CD4-positive, CD25-positive, alpha-beta regulatory T cell (primary cell): ENCODE data around the gene SEMA4F. TPM values are rescaled to one million over a fixed set of nuclear protein-coding genes. Genes with fewer than 3 reads are reported as not detected.

ENCODE experiments used
- ATAC-seq, 2 donors: fragments of 150-1000 bp; cut with Tn5 transposase; one replicate each; pipeline ENCODE4 v1.10.0; 2021; ENCODE audit warnings: low read depth in 2 of 2, moderate number of reproducible peaks in 2 of 2, moderate library complexity in 1 of 2
- DNase-seq, 3 donors: peaks; one replicate each; pipeline versions ENCODE4 v3.0.0 to v3.0.0-alpha.2; 2012 to 2022; ENCODE audit warnings: mixed read lengths in 1 of 3
- H3K27ac ChIP-seq: one replicate; pipeline ENCODE4 v1.7.0; 2013; ENCODE audit warnings: mild to moderate bottlenecking, low read length; ENCODE audit not compliant: insufficient read depth, poor library complexity, severe bottlenecking
- H3K27me3 ChIP-seq: one replicate; pipeline ENCODE4 v1.7.0; 2013; ENCODE audit warnings: low read length; ENCODE audit not compliant: control insufficient read depth, insufficient read depth
- H3K36me3 ChIP-seq: one replicate; pipeline ENCODE4 v1.7.0; 2013; ENCODE audit warnings: mild to moderate bottlenecking, low read length, moderate library complexity; ENCODE audit not compliant: control insufficient read depth, insufficient read depth
- H3K4me1 ChIP-seq: 2 replicates; pipeline ENCODE4 v1.7.0; 2013; ENCODE audit warnings: mild to moderate bottlenecking, low read length; ENCODE audit not compliant: insufficient read depth, control insufficient read depth, poor library complexity, severe bottlenecking
- H3K4me3 ChIP-seq: one replicate; pipeline ENCODE4 v1.7.0; 2013; ENCODE audit warnings: low read depth, mild to moderate bottlenecking, low read length, moderate library complexity
- H3K9me3 ChIP-seq, 2 experiments: 1 replicate in 1 of 2; 2 replicates in 1 of 2; pipeline ENCODE4 v1.7.0; 2013; ENCODE audit warnings: low read length in 2 of 2, mild to moderate bottlenecking in 1 of 2, moderate library complexity in 1 of 2; ENCODE audit not compliant: control insufficient read depth in 2 of 2
- H3K27ac Mint-ChIP-seq, 3 donors: one replicate each; pipeline ENCODE4 v1.8.0; 2020 to 2022; ENCODE audit warnings: mild to moderate bottlenecking in 3 of 3, mixed read lengths in 3 of 3, moderate library complexity in 2 of 3
- H3K27me3 Mint-ChIP-seq: one replicate; pipeline ENCODE4 v1.8.0; 2022; ENCODE audit warnings: mild to moderate bottlenecking, mixed read lengths
- H3K36me3 Mint-ChIP-seq: one replicate; pipeline ENCODE4 v1.8.0; 2020; ENCODE audit warnings: mixed read lengths
- H3K4me1 Mint-ChIP-seq, 4 donors: one replicate each; pipeline ENCODE4 v1.8.0; 2020 to 2022; ENCODE audit warnings: mixed read lengths in 4 of 4, mild to moderate bottlenecking in 1 of 4
- H3K4me3 Mint-ChIP-seq, 4 donors: one replicate each; pipeline ENCODE4 v1.8.0; 2020 to 2022; ENCODE audit warnings: mild to moderate bottlenecking in 4 of 4, mixed read lengths in 4 of 4, moderate library complexity in 3 of 4
- H3K9me3 Mint-ChIP-seq, 7 donors: one replicate each; pipeline ENCODE4 v1.8.0; 2020 to 2022; ENCODE audit warnings: mixed read lengths in 7 of 7, mild to moderate bottlenecking in 3 of 7, moderate library complexity in 2 of 7
- polyA plus RNA-seq, 4 donors: library from polyadenylated mRNA; unstranded; fragments of 300-500 nt; fragmentation: Illumina TruSeq; gene quantifications; one replicate each; pipeline ENCODE4 v1.2.3, GENCODE V29; 2021
- total RNA-seq: library from RNA; stranded (reverse); gene quantifications from one replicate; pipeline ENCODE4 v1.2.3, GENCODE V29; 2022

The SEMA4F gene
- total and polyA plus RNA-seq, 5 donors from 2014 or later = 7.3 to 11.1 (median 9.2) TPM

GRCh38 chr2:74646201-74646600, 7.8 kb upstream of the SEMA4F start:
- peaks cover 0 to 2% (median 1%) of the 10 kb centered on the region in 7 donors for H3K9me3 Mint-ChIP-seq
- H3K36me3 Mint-ChIP-seq = peaks cover 3% of the 10 kb centered on the region
- H3K27me3 Mint-ChIP-seq = peaks cover 31% of the 10 kb centered on the region
- no peak overlapping the region for H3K27ac ChIP-seq
- no peak overlapping the region for H3K4me3 Mint-ChIP-seq
- H3K4me1 Mint-ChIP-seq = peaks cover 0 to 3% (median 0%) of the 10 kb centered on the region in 4 donors
- no peak overlapping the region for H3K4me3 ChIP-seq
- H3K36me3 ChIP-seq = no peaks in the 10 kb centered on the region
- H3K27me3 ChIP-seq = peaks cover 12% of the 10 kb centered on the region
- DNase-seq (no peak), ATAC-seq (no peak)
- H3K9me3 ChIP-seq = no peaks in the 10 kb centered on the region
- H3K27ac Mint-ChIP-seq = no peak overlapping the region
- no peaks in the 10 kb centered on the region for H3K4me1 ChIP-seq

GRCh38 chr2:74646834-74647482, 7.1 kb upstream of the SEMA4F start:
- Mint-ChIP-seq H3K9me3 (peaks cover 0 to 2% (median 1%) of the 10 kb centered on the region in 7 donors), H3K27ac (no peak overlapping the region), H3K4me1 (peaks cover 0 to 3% (median 0%) of the 10 kb centered on the region in 4 donors), H3K4me3 (no peak overlapping the region), H3K27me3 (peaks cover 29% of the 10 kb centered on the region), H3K36me3 (peaks cover 3% of the 10 kb centered on the region)
- Histone ChIP-seq H3K9me3 (no peaks in the 10 kb centered on the region), H3K4me3 (no peak overlapping the region), H3K27me3 (peaks cover 11% of the 10 kb centered on the region), H3K36me3 (no peaks in the 10 kb centered on the region), H3K27ac (no peak overlapping the region), H3K4me1 (no peaks in the 10 kb centered on the region)
- DNase-seq (no peak), ATAC-seq (no peak)

- Histone ChIP-seq H3K27ac (no peak within 1 kb of the TSS), H3K4me1 (no peaks in the 10 kb centered on the region), H3K36me3 (no peaks in the 10 kb centered on the region), H3K4me3 (no peak within 1 kb of the TSS), H3K9me3 (no peaks in the 10 kb centered on the region), H3K27me3 (peaks cover 8% of the 10 kb centered on the region)
- Mint-ChIP-seq H3K9me3 (peaks cover 0 to 2% (median 1%) of the 10 kb centered on the region in 7 donors), H3K36me3 (peaks cover 3% of the 10 kb centered on the region), H3K4me1 (peaks cover 0 to 6% (median 1%) of the 10 kb centered on the region in 4 donors), H3K4me3 (peak within 1 kb of the TSS in 2 of 4 donors; percentile 5 to 29), H3K27ac (no peak within 1 kb of the TSS), H3K27me3 (peaks cover 28% of the 10 kb centered on the region)
- DNase-seq = no peak
- ATAC-seq = no peak
Observed at GRCh38 chr2:74648009-74648443, 6.0 kb upstream of the SEMA4F start, which contains the start of gene M1AP. TSS of gene M1AP (minus strand) at chr2:74648330. CDS start at chr2:74640275, 8,055 bp downstream.

GRCh38 chr2:74653589-74653984, 460 bp upstream of the SEMA4F start:
- peaks cover 10% of the 10 kb centered on the region for H3K27me3 Mint-ChIP-seq

GRCh38 chr2:74655579-74655978, 1.5 kb downstream of the SEMA4F start:
- ATAC-seq = no peak
- Histone ChIP-seq H3K9me3 (no peaks in the 10 kb centered on the region), H3K27ac (no peak overlapping the region), H3K27me3 (no peaks in the 10 kb centered on the region), H3K4me3 (no peak overlapping the region), H3K36me3 (no peaks in the 10 kb centered on the region), H3K4me1 (peaks cover 9% of the 10 kb centered on the region)
- DNase-seq = no peak
- no peak overlapping the region for H3K27ac Mint-ChIP-seq
- H3K27me3 Mint-ChIP-seq = no peaks in the 10 kb centered on the region
- peak overlapping the region; percentile 93 to 97 (median 95) for H3K4me3 Mint-ChIP-seq
- peaks cover 0 to 32% (median 24%) of the 10 kb centered on the region in 4 donors for H3K4me1 Mint-ChIP-seq
- no peaks in the 10 kb centered on the region for H3K9me3 Mint-ChIP-seq
- H3K36me3 Mint-ChIP-seq = peaks cover 27% of the 10 kb centered on the region

More at GRCh38 chr2:74653589-74653984, 460 bp upstream of the SEMA4F start:
- Mint-ChIP-seq H3K4me1 (peaks cover 0 to 32% (median 22%) of the 10 kb centered on the region in 4 donors), H3K9me3 (no peaks in the 10 kb centered on the region), H3K36me3 (peaks cover 17% of the 10 kb centered on the region), H3K27ac (peak overlapping the region; percentile 77 to 88 (median 87)), H3K4me3 (peak overlapping the region; percentile 93 to 97 (median 95))
- DNase-seq (no peak), ATAC-seq (peak; percentile 33 to 35)
- H3K36me3 ChIP-seq = no peaks in the 10 kb centered on the region
- no peak overlapping the region for H3K27ac ChIP-seq
- peaks cover 5% of the 10 kb centered on the region for H3K27me3 ChIP-seq
- peaks cover 9% of the 10 kb centered on the region for H3K4me1 ChIP-seq
- no peaks in the 10 kb centered on the region for H3K9me3 ChIP-seq
- H3K4me3 ChIP-seq = peak overlapping the region; percentile 74

GRCh38 chr2:74658516-74658915, 4.5 kb downstream of the SEMA4F start:
- no peak overlapping the region for H3K27ac Mint-ChIP-seq
- DNase-seq (no peak), ATAC-seq (no peak)
- H3K27me3 Mint-ChIP-seq = no peaks in the 10 kb centered on the region
- peaks cover 0 to 27% (median 22%) of the 10 kb centered on the region in 4 donors for H3K4me1 Mint-ChIP-seq
- no peaks in the 10 kb centered on the region for H3K9me3 Mint-ChIP-seq
- Histone ChIP-seq H3K4me1 (peaks cover 9% of the 10 kb centered on the region), H3K9me3 (no peaks in the 10 kb centered on the region), H3K27ac (no peak overlapping the region), H3K4me3 (no peak overlapping the region), H3K36me3 (peaks cover 14% of the 10 kb centered on the region), H3K27me3 (no peaks in the 10 kb centered on the region)
- H3K36me3 Mint-ChIP-seq = peaks cover 36% of the 10 kb centered on the region
- peak overlapping the region in 1 of 4 donors; percentile 70 for H3K4me3 Mint-ChIP-seq

GRCh38 chr2:74659462-74659861, 5.4 kb downstream of the SEMA4F start:
- Mint-ChIP-seq H3K9me3 (no peaks in the 10 kb centered on the region), H3K36me3 (peaks cover 38% of the 10 kb centered on the region), H3K4me1 (peaks cover 0 to 20% (median 19%) of the 10 kb centered on the region in 4 donors), H3K4me3 (no peak overlapping the region), H3K27me3 (no peaks in the 10 kb centered on the region), H3K27ac (no peak overlapping the region)
- ATAC-seq (no peak), DNase-seq (no peak)
- Histone ChIP-seq H3K4me3 (no peak overlapping the region), H3K4me1 (peaks cover 6% of the 10 kb centered on the region), H3K9me3 (no peaks in the 10 kb centered on the region), H3K27ac (no peak overlapping the region), H3K36me3 (peaks cover 16% of the 10 kb centered on the region), H3K27me3 (no peaks in the 10 kb centered on the region)

GRCh38 chr2:74668087-74668486, 14.0 kb downstream of the SEMA4F start:
- no peak overlapping the region for H3K27ac ChIP-seq
- H3K36me3 Mint-ChIP-seq = peaks cover 42% of the 10 kb centered on the region

More at GRCh38 chr2:74668087-74668486, 14.0 kb downstream of the SEMA4F start:
- Mint-ChIP-seq H3K4me1 (peaks cover 0 to 3% (median 0%) of the 10 kb centered on the region in 4 donors), H3K9me3 (no peaks in the 10 kb centered on the region), H3K27ac (no peak overlapping the region), H3K27me3 (no peaks in the 10 kb centered on the region), H3K4me3 (no peak overlapping the region)
- Histone ChIP-seq H3K4me1 (no peaks in the 10 kb centered on the region), H3K9me3 (no peaks in the 10 kb centered on the region), H3K27me3 (no peaks in the 10 kb centered on the region), H3K36me3 (peaks cover 16% of the 10 kb centered on the region), H3K4me3 (no peak overlapping the region)
- DNase-seq = no peak
- no peak for ATAC-seq
